ENCODE measurements around the gene DRC1. TPM values are rescaled to one million over a fixed set of nuclear protein-coding genes. Genes with fewer than 3 reads are reported as not detected.

DRC1 gene
- total and polyA plus RNA-seq, 7 experiments from 2014 or later = 0.29 TPM; not detected in 6

Other genes with a start within 250 kb of the DRC1 start
- 1 to 10 TPM; 4.5 to 8.4 (median 4.9) TPM for gene GAREM2, start 228.8 kb upstream of the DRC1 start, total RNA-seq
- 1 to 10 TPM; 2.4 to 2.6 TPM for gene GAREM2, start 228.8 kb upstream of the DRC1 start, polyA plus RNA-seq
- gene HADHA, start 157.3 kb upstream of the DRC1 start, total RNA-seq = 100 to 1,000 TPM in 3 of 5 experiments, 10 to 100 TPM in 2; 83.8 to 111 (median 102) TPM
- 100 to 1,000 TPM; 116 to 150 TPM for gene HADHA, start 157.3 kb upstream of the DRC1 start, polyA plus RNA-seq
- 10 to 100 TPM; 38.1 to 77.5 (median 64.2) TPM for gene HADHB, start 157.0 kb upstream of the DRC1 start, total RNA-seq
- 100 to 1,000 TPM in 1 of 2 donors, 10 to 100 TPM in 1; 86.3 to 112 TPM for gene HADHB, start 157.0 kb upstream of the DRC1 start, polyA plus RNA-seq
- 10 to 100 TPM; 19.0 to 33.6 (median 22.4) TPM for gene SELENOI, start 55.8 kb upstream of the DRC1 start, total RNA-seq
- 1 to 10 TPM; 3.4 to 5.6 TPM for gene SELENOI, start 55.8 kb upstream of the DRC1 start, polyA plus RNA-seq
- gene ADGRF3, start 55.1 kb upstream of the DRC1 start, total RNA-seq = 1 to 10 TPM; 1.2 to 5.0 (median 2.6) TPM
- gene ADGRF3, start 55.1 kb upstream of the DRC1 start, polyA plus RNA-seq = under 1 TPM; 0.09 to 0.47 TPM
- 10 to 100 TPM in 1 of 5 experiments, under 1 TPM in 3, not detected in 1; 0.16 to 14.8 (median 0.71) TPM for gene OTOF, start 76.2 kb downstream of the DRC1 start, total RNA-seq
- gene OTOF, start 76.2 kb downstream of the DRC1 start, polyA plus RNA-seq = under 1 TPM in 1 of 2 donors, not detected in 1; 0.22 TPM
- not detected for gene CIB4, start 239.4 kb downstream of the DRC1 start, total RNA-seq
- gene CIB4, start 239.4 kb downstream of the DRC1 start, polyA plus RNA-seq = not detected